HuH-7 (cell line): ENCODE results near the gene BICDL2.
A peak's percentile ranks its signal among the peaks of the same experiment; 100 is the strongest.
"Not testable (repeated sequence)": the region's sequence is repeated elsewhere in the genome, so short reads cannot be mapped to it uniquely, and the experiment has no call there.

ENCODE experiments used
- DNase-seq: peaks from one replicate; pipeline ENCODE4 v3.0.0; 2011; ENCODE audit warnings: low spot score

The BICDL2 gene

GRCh38 chr16:3036726-3037315 lies at the start of gene BICDL2:
BICDL2 (minus strand) TSS chr16:3036944; CDS start chr16:3035496, 1,448 bp downstream.
- DNase-seq, result no peak

DNA sequence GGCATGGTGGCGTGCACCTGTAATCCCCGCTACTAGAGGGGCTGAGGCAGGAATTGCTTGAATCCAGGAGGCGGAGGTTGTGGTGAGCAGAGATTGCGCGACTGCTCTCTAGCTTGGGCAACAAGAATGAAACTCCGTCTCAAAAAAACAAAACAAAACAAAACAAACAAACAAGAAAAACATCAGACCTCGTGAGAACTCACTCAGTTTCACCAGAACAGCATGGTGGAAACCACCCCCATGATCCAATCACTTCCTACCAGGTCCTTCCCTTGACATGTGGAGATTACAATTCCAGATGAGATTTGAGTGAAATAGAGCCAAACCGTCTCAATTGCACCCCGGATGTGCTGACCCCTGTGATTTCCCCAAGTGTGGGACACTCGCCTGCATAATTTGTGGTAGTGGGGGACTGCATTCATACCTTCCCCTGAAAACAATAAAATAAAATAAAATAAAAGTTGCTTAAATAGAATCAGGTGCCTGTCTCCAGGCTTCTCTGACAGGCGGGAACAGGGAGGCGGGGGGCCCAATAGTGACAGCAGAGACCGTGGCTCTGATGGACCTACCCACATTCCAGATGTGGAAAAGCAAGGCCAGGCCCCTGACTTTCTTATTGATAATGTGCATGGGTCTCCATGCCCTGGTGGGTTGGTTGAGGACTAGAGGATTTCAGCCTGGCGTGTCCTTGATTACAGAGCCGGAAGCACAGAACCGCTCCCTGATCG lies 49.3 kb upstream of the BICDL2 start:
- no peak for DNase-seq

GRCh38 chr16:3084969-3085670 lies 48.4 kb upstream of the BICDL2 start:
- no peak for DNase-seq

GRCh38 chr16:3084491-3084890 lies 47.7 kb upstream of the BICDL2 start:
- DNase-seq, result no peak

DNA sequence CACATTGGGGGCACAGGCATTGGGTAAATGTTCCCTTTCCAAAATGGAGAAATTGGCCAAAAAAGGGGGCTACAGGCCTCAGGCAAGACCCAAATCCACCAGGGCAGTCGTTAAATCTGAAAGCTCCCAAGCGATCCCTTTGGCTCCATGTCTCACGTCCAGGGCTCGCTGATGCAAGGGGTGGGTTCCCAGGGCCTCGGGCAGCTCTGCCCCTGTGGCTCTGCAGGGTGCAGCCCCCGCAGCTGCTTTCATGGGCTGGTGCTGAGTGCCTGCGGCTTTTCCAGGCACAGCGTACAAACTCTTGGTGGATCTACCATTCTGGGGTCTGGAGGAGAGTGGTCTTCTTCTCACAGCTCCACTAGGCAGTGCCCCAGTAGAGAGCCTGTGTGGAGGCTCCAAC lies 46.7 kb upstream of the BICDL2 start:
- DNase-seq, result not testable (repeated sequence)

GRCh38 chr16:3081957-3082356 lies 45.2 kb upstream of the BICDL2 start:
- DNase-seq, result not testable (repeated sequence)

DNA sequence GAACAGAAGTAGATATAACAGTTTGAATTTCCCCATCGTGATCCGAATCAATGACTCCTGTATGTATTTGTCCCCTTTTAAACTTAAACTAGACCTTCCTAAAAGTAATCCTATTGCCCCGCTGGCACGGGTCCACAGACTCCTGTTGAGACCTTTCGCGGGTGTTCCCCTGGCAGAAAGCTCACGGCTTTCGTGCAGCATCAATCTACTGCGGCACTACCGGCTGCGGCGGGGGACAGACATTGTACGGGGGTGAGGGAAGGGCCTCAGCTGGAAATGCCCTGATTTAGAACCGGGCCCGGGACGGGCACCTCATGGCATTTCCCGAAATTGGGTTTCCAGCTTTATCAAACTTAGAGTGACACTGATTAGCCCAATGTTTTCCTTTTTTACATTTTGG lies 43.3 kb upstream of the BICDL2 start:
- no peak for DNase-seq

DNA sequence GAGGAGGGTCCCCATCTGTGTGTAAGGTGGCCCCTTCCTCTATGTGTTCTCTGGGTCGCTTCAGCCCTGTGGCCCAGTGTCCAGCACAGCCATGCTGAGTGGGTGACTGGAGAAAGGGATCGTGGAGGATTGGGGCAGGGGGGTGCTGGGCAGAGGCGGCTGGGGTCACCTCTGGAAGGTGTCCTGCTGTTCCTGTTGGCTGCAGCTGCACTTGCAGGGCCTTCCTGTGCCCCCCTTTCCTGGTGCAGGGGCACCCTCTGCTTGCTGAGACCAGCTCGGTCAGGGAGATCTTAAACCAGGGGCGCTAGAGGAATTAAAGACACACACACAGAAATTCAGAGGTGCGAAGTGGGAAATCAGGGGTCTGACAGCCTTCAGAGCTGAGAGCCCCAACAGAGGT lies 39.8 kb upstream of the BICDL2 start:
- no peak for DNase-seq

GRCh38 chr16:3075946-3076345 lies 39.2 kb upstream of the BICDL2 start:
- not testable (repeated sequence) for DNase-seq

DNA sequence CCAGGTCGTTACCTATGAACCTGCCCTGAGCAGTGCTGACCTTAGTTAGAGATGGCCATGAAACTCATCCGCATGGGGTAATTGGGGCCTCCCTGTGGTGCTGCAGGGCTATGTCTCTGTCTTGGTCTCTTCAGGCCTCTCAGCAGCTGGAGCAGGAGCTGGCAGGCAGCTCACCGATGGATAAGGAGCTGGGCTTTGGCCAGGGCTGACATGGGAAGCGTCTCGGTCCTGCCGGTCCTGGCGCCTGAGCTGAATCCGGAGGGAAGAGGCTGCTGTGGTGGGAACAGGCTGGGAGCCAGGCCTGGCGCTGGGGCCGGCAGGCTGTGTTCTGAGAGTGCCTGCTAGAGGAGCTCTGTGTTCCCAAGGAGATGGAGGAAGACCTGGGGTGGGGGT lies 38.8 kb upstream of the BICDL2 start:
- no peak for DNase-seq

DNA sequence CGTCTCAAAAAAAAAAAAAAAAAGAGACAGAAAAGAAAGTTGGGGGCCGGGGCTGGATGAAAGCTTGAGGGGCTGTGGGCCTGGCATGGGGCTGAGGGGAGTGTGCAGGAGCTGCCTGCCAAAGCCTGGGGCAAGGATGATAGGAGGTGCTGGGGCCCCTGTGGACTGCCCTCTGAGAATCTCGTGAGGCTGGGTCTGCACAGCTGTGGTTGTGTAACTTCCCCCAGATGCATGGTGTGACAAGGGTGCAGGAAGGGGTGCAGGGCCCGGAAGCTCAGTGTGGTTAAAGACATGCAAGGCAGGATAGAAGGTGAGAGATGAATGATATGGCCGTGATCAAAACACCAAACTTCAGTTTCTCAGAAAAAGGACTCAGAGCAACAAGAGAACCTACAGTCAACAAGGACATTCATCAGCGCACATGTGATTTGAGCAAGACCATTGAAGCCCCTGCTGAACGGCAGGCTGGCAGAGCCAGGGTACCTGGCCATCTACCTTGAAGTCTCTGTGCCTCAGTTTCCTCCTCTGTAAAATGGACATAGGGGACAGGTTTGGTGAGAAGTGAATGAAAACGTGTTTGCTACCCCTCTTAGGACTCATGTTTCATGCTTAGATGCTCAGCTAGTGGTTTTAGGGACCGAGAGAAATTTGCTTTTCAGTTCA lies 38.2 kb upstream of the BICDL2 start:
- DNase-seq, result no peak

DNA sequence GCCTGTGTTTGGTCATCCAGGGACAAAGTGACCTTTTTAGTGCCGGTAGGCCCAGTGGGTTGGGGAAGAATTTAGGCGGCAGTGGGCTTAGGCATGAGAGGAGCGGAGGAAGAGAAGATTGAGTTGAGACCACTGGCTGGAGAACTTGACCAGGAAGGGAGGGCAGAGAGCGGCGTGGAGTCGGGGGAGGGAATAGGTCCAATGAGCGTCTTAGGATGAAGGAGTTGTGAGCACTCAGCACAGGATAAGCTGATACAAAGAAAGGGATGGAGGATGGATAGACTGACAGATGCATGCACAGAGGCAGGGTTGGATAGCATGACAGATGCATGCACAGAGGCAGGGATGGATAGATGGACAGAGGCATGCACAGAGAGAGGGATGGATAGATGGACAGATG lies 36.7 kb upstream of the BICDL2 start:
- no peak for DNase-seq

DNA sequence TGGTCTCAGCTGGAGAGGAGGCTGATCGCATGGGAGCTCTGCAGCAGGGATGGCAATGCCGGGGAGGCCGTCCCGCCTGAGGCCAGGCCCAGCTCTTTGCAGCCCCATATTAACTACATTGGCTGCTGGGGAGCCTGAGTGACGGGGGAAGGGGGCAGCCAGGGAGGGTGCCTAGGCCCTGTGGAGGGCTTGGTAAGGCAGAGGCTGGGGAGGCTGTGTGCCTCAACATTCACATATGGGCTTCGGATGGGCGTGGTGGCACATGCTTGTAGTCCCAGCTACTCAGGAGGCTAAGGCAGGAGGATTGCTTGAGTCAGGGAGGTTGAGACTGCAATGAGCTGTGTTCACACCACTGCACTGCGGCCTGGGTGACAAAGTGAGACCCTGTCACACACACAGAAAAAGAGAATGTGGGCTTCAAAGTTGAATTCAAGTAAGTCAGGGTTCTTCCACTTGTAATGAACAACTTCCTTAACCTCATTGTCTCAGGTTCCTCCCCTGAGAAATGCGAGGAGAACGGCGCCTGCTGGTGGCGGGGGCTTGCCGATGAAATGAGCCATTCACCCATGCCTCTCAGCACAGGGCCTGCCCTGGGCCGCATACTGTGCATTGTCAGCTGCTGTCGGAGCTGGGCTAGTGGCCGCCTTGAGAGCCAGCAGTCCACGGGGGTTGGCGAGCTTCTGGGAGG lies 36.0 kb upstream of the BICDL2 start:
- DNase-seq, result not testable (repeated sequence)

DNA sequence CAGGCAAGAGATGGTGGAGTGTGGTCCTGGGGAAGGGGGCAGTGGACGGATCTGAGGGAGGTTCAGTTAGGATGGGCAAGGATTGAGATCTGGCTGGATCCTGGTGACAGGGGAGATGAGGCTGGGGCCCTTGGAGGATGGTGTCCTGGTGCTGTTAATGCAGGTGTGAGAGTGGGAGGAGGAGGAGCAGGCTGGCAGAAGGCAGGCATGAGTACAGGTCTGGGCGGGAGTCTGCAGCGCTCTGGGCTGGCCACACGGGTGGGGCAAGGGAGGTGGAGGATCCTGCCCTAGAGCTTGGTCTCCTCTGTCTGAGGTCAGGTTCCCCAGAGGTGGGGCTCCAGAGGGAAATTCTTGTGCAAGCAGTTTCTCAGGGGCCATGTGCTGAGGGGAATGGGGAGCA lies 35.4 kb upstream of the BICDL2 start:
- DNase-seq, result not testable (repeated sequence)

- no peak for DNase-seq
Observed at GRCh38 chr16:3071655-3072054, 34.9 kb upstream of the BICDL2 start.

- DNase-seq, result no peak
Observed at GRCh38 chr16:3070608-3071111, 33.9 kb upstream of the BICDL2 start.

DNA sequence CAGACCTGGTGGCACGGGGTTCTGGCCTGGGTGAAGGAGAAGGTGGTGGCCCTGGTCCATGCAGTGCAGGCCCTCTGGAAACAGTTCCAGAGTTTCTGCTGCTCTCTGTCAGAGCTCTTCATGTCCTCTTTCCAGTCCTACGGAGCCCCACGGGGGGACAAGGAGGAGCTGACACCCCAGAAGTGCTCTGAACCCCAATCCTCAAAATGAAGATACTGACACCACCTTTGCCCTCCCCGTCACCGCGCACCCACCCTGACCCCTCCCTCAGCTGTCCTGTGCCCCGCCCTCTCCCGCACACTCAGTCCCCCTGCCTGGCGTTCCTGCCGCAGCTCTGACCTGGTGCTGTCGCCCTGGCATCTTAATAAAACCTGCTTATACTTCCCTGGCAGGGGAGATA lies 32.4 kb upstream of the BICDL2 start:
- not testable (repeated sequence) for DNase-seq

DNA sequence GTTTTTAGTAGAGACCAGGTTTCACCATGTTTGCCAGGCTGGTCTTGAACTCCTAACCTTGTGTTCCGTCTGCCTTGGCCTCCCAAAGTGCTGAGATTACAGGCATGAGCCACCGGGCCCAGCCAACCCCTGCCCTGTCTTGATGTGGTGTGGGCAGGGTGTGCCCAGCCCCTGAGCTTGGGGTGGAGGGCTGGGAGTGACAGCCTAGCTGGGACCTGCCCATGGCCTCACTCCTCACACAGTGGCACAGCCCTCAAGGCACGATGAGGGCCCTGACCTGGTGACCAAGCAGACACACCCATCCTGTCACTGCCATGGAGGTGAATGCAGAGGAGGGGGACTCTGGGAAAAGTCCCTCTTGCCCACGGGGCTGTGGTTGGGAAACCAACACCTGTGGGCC lies 31.7 kb upstream of the BICDL2 start:
- no peak for DNase-seq

- DNase-seq, result no peak
Observed at GRCh38 chr16:3066440-3066748, 29.6 kb upstream of the BICDL2 start.

GRCh38 chr16:3065742-3066439 lies 29.1 kb upstream of the BICDL2 start:
- no peak for DNase-seq

DNA sequence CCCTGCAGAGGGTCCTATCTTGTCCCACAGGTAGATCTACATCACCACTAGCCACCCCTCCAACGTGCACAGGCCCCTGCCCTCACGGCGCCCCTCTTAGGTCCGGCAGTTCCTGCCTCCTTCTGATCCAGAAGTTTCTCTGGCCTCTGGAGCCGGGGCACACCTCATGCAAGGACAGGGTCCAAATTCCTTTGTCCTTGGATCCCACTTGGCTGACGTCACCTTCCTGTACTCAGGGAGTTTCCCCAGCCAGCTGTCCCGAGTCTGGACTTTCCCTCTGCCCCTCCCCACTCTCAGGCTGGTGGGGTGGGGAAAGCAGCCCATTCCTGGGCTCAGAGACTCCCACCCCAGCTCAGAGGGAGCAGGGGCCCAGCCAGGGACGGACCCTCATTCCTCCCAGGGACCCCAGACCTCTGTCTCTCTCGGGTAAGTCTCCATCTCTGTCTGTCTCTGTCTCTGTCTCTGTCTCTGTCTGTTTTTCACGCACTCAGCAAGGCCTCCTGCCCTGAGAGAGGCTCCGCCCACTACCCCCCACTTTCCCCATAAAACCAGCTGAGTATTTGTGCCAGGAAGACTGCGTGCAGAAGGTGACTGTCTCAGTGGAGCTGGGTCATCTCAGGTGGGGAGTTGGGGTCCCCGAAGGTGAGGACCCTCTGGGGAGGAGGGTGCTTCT lies 28.5 kb upstream of the BICDL2 start, which contains the start of gene IL32:
IL32 (plus strand) TSS at position 572 of the 673 bp plus-strand sequence. CDS start 172 bp downstream, outside the sequence.
- DNase-seq, result peak; percentile 80
